CD4-positive, CD25-positive, alpha-beta regulatory T cell (primary cell): ENCODE results near the gene COL4A3. TPM values are rescaled to one million over a fixed set of nuclear protein-coding genes. Genes with fewer than 3 reads are reported as not detected.

Experiments used
- ATAC-seq, 2 donors: fragments of 150-1000 bp; cut with Tn5 transposase; one replicate each; pipeline ENCODE4 v1.10.0; 2021; ENCODE audit warnings: low read depth in 2 of 2, moderate number of reproducible peaks in 2 of 2, moderate library complexity in 1 of 2
- DNase-seq, 3 donors: peaks; one replicate each; pipeline versions ENCODE4 v3.0.0 to v3.0.0-alpha.2; 2012 to 2022; ENCODE audit warnings: mixed read lengths in 1 of 3
- H3K27ac ChIP-seq: one replicate; pipeline ENCODE4 v1.7.0; 2013; ENCODE audit warnings: mild to moderate bottlenecking, low read length; ENCODE audit not compliant: insufficient read depth, poor library complexity, severe bottlenecking
- H3K27me3 ChIP-seq: one replicate; pipeline ENCODE4 v1.7.0; 2013; ENCODE audit warnings: low read length; ENCODE audit not compliant: control insufficient read depth, insufficient read depth
- H3K36me3 ChIP-seq: one replicate; pipeline ENCODE4 v1.7.0; 2013; ENCODE audit warnings: mild to moderate bottlenecking, low read length, moderate library complexity; ENCODE audit not compliant: control insufficient read depth, insufficient read depth
- H3K4me1 ChIP-seq: 2 replicates; pipeline ENCODE4 v1.7.0; 2013; ENCODE audit warnings: mild to moderate bottlenecking, low read length; ENCODE audit not compliant: insufficient read depth, control insufficient read depth, poor library complexity, severe bottlenecking
- H3K4me3 ChIP-seq: one replicate; pipeline ENCODE4 v1.7.0; 2013; ENCODE audit warnings: low read depth, mild to moderate bottlenecking, low read length, moderate library complexity
- H3K9me3 ChIP-seq, 2 experiments: 1 replicate in 1 of 2; 2 replicates in 1 of 2; pipeline ENCODE4 v1.7.0; 2013; ENCODE audit warnings: low read length in 2 of 2, mild to moderate bottlenecking in 1 of 2, moderate library complexity in 1 of 2; ENCODE audit not compliant: control insufficient read depth in 2 of 2
- H3K27ac Mint-ChIP-seq, 3 donors: one replicate each; pipeline ENCODE4 v1.8.0; 2020 to 2022; ENCODE audit warnings: mild to moderate bottlenecking in 3 of 3, mixed read lengths in 3 of 3, moderate library complexity in 2 of 3
- H3K27me3 Mint-ChIP-seq: one replicate; pipeline ENCODE4 v1.8.0; 2022; ENCODE audit warnings: mild to moderate bottlenecking, mixed read lengths
- H3K36me3 Mint-ChIP-seq: one replicate; pipeline ENCODE4 v1.8.0; 2020; ENCODE audit warnings: mixed read lengths
- H3K4me1 Mint-ChIP-seq, 4 donors: one replicate each; pipeline ENCODE4 v1.8.0; 2020 to 2022; ENCODE audit warnings: mixed read lengths in 4 of 4, mild to moderate bottlenecking in 1 of 4
- H3K4me3 Mint-ChIP-seq, 4 donors: one replicate each; pipeline ENCODE4 v1.8.0; 2020 to 2022; ENCODE audit warnings: mild to moderate bottlenecking in 4 of 4, mixed read lengths in 4 of 4, moderate library complexity in 3 of 4
- H3K9me3 Mint-ChIP-seq, 7 donors: one replicate each; pipeline ENCODE4 v1.8.0; 2020 to 2022; ENCODE audit warnings: mixed read lengths in 7 of 7, mild to moderate bottlenecking in 3 of 7, moderate library complexity in 2 of 7
- polyA plus RNA-seq, 4 donors: library from polyadenylated mRNA; unstranded; fragments of 300-500 nt; fragmentation: Illumina TruSeq; gene quantifications; one replicate each; pipeline ENCODE4 v1.2.3, GENCODE V29; 2021
- total RNA-seq: library from RNA; stranded (reverse); gene quantifications from one replicate; pipeline ENCODE4 v1.2.3, GENCODE V29; 2022

COL4A3 gene
- total and polyA plus RNA-seq, 5 donors from 2014 or later = not detected

GRCh38 chr2:227238238-227239237 is 74.1 kb downstream of the COL4A3 start:
- no peaks in the 10 kb centered on the region for H3K4me1 Mint-ChIP-seq
- no peaks in the 10 kb centered on the region for H3K9me3 Mint-ChIP-seq
- Histone ChIP-seq H3K4me3 (no peak overlapping the region), H3K4me1 (no peaks in the 10 kb centered on the region), H3K9me3 (no peaks in the 10 kb centered on the region), H3K27ac (no peak overlapping the region), H3K36me3 (no peaks in the 10 kb centered on the region), H3K27me3 (no peaks in the 10 kb centered on the region)
- no peaks in the 10 kb centered on the region for H3K36me3 Mint-ChIP-seq
- no peak overlapping the region for H3K4me3 Mint-ChIP-seq
- ATAC-seq (peak in 1 of 2 donors; percentile 58), DNase-seq (peak; percentile 13 to 56 (median 44))
- no peak overlapping the region for H3K27ac Mint-ChIP-seq
- H3K27me3 Mint-ChIP-seq = no peaks in the 10 kb centered on the region

GRCh38 chr2:227241005-227241404 is 76.6 kb downstream of the COL4A3 start:
- Histone ChIP-seq H3K36me3 (no peaks in the 10 kb centered on the region), H3K4me3 (no peak overlapping the region), H3K4me1 (no peaks in the 10 kb centered on the region), H3K27me3 (no peaks in the 10 kb centered on the region), H3K9me3 (no peaks in the 10 kb centered on the region), H3K27ac (no peak overlapping the region)
- ATAC-seq = no peak
- H3K4me1 Mint-ChIP-seq = no peaks in the 10 kb centered on the region
- no peak for DNase-seq
- no peak overlapping the region for H3K4me3 Mint-ChIP-seq
- H3K27ac Mint-ChIP-seq = no peak overlapping the region
- H3K36me3 Mint-ChIP-seq = no peaks in the 10 kb centered on the region
- H3K9me3 Mint-ChIP-seq = no peaks in the 10 kb centered on the region
- H3K27me3 Mint-ChIP-seq = no peaks in the 10 kb centered on the region

GRCh38 chr2:227248876-227249275 is 84.5 kb downstream of the COL4A3 start:
- Mint-ChIP-seq H3K36me3 (peaks cover 4% of the 10 kb centered on the region), H3K9me3 (peaks cover 0 to 3% (median 0%) of the 10 kb centered on the region in 7 donors), H3K4me3 (no peak overlapping the region), H3K4me1 (no peaks in the 10 kb centered on the region), H3K27me3 (peaks cover 11% of the 10 kb centered on the region), H3K27ac (no peak overlapping the region)
- Histone ChIP-seq H3K9me3 (no peaks in the 10 kb centered on the region), H3K4me1 (no peaks in the 10 kb centered on the region), H3K27ac (no peak overlapping the region), H3K4me3 (no peak overlapping the region), H3K36me3 (no peaks in the 10 kb centered on the region), H3K27me3 (no peaks in the 10 kb centered on the region)
- ATAC-seq (no peak), DNase-seq (no peak)

- Mint-ChIP-seq H3K4me1 (no peaks in the 10 kb centered on the region), H3K27me3 (peaks cover 4% of the 10 kb centered on the region), H3K9me3 (peaks cover 0 to 1% (median 0%) of the 10 kb centered on the region in 7 donors), H3K4me3 (no peak overlapping the region), H3K36me3 (peaks cover 4% of the 10 kb centered on the region), H3K27ac (no peak overlapping the region)
- H3K36me3 ChIP-seq = no peaks in the 10 kb centered on the region
- no peak for DNase-seq
- no peak overlapping the region for H3K4me3 ChIP-seq
- peaks cover 3% of the 10 kb centered on the region for H3K27me3 ChIP-seq
- no peak overlapping the region for H3K27ac ChIP-seq
- ATAC-seq = no peak
- H3K9me3 ChIP-seq = no peaks in the 10 kb centered on the region
- H3K4me1 ChIP-seq = no peaks in the 10 kb centered on the region
Measured at GRCh38 chr2:227252831-227253230, 88.4 kb downstream of the COL4A3 start.

- H3K4me3 ChIP-seq = no peak overlapping the region
- Mint-ChIP-seq H3K36me3 (no peaks in the 10 kb centered on the region), H3K27me3 (peaks cover 3% of the 10 kb centered on the region), H3K4me1 (no peaks in the 10 kb centered on the region), H3K4me3 (no peak overlapping the region), H3K9me3 (no peaks in the 10 kb centered on the region), H3K27ac (no peak overlapping the region)
- peaks cover 3% of the 10 kb centered on the region for H3K27me3 ChIP-seq
- no peaks in the 10 kb centered on the region for H3K4me1 ChIP-seq
- DNase-seq (no peak), ATAC-seq (no peak)
- no peak overlapping the region for H3K27ac ChIP-seq
- no peaks in the 10 kb centered on the region for H3K9me3 ChIP-seq
- H3K36me3 ChIP-seq = no peaks in the 10 kb centered on the region
Measured at GRCh38 chr2:227256605-227257004, 92.2 kb downstream of the COL4A3 start.

GRCh38 chr2:227257820-227258219 is 93.4 kb downstream of the COL4A3 start:
- no peaks in the 10 kb centered on the region for H3K27me3 Mint-ChIP-seq
- H3K36me3 Mint-ChIP-seq = peaks cover 4% of the 10 kb centered on the region
- no peaks in the 10 kb centered on the region for H3K4me1 ChIP-seq
- H3K4me3 Mint-ChIP-seq = no peak overlapping the region
- H3K27ac Mint-ChIP-seq = no peak overlapping the region
- ATAC-seq (no peak), DNase-seq (no peak)
- H3K36me3 ChIP-seq = no peaks in the 10 kb centered on the region
- H3K27me3 ChIP-seq = peaks cover 3% of the 10 kb centered on the region
- no peak overlapping the region for H3K4me3 ChIP-seq
- H3K9me3 ChIP-seq = no peaks in the 10 kb centered on the region
- H3K4me1 Mint-ChIP-seq = no peaks in the 10 kb centered on the region
- H3K27ac ChIP-seq = no peak overlapping the region
- no peaks in the 10 kb centered on the region for H3K9me3 Mint-ChIP-seq

GRCh38 chr2:227260041-227260440 is 95.6 kb downstream of the COL4A3 start:
- Histone ChIP-seq H3K4me3 (no peak overlapping the region), H3K27me3 (peaks cover 3% of the 10 kb centered on the region), H3K36me3 (no peaks in the 10 kb centered on the region), H3K9me3 (no peaks in the 10 kb centered on the region), H3K4me1 (no peaks in the 10 kb centered on the region), H3K27ac (no peak overlapping the region)
- H3K27ac Mint-ChIP-seq = no peak overlapping the region
- no peak for DNase-seq
- H3K4me3 Mint-ChIP-seq = no peak overlapping the region
- no peaks in the 10 kb centered on the region for H3K9me3 Mint-ChIP-seq
- no peaks in the 10 kb centered on the region for H3K4me1 Mint-ChIP-seq
- H3K27me3 Mint-ChIP-seq = no peaks in the 10 kb centered on the region
- H3K36me3 Mint-ChIP-seq = peaks cover 4% of the 10 kb centered on the region
- ATAC-seq = no peak
